Measurements from ENCODE around the gene FAM174B.

The FAM174B gene

DNA sequence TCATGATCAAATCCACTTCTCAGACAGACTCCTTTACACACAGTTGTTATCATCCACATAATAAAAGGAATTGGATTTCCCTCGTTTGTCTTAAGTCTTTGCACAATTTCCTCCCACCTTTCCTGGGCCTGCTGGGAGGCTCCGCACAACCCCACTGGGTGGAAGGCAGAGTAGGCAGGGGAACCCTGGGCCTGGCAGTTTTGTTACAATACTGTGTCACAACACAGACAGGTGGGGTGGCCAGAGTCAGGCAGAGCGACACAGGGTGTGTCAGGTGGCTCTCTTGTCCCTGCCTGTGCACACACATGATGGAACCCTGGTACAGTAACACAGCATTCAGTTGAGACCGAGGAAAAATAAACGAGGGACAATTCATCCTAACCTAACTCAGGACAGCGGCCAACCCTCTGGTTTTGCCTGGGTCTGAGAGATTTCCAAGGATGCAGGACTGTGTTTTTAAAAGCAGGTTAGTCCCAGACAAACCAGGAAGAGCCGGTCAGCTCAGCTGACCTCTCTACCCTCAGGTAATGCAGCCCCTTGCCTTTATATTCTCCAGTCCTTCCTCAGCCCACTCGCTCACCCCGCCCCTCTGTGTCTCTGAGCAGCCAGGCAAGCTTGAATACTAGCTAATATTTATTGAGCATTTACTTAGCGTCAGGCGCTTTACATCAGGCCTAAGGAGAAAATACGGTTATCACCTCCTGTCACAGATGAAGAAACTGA lies 8.8 kb upstream of the FAM174B start:
- DNase-seq = no peak

DNA sequence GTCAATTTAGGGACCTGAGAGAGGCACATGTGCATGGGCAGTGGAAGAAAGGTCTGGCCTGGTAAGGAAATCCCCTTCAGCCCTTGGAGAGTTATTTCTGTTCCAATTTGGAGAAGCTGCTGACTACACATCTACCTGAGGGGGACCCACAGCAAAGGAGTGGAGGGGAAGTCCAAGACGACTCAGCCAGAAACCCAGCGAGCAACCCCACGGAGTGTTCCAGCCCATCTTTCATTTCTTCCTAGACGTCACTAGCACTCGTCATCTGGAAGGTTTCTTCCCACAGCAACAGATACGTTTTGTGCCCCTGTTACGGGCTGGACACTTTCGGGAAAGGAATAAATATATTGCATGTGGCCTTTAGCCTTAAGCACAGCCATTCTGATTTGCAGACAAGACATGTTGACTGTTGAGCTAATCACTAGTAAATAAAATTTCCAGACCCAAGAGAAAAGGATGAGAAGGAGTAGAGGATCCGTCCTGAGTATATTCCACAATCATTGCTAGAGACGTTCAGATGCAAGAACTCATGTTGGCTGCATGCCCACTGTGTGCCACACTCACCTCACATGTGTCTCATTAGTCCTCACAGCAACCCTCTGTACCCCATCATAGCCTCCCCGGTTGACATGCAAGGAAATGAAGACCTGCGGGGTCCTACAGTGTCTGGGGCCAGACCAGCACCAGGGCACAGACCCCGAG lies 7.8 kb upstream of the FAM174B start:
- DNase-seq = no peak

DNA sequence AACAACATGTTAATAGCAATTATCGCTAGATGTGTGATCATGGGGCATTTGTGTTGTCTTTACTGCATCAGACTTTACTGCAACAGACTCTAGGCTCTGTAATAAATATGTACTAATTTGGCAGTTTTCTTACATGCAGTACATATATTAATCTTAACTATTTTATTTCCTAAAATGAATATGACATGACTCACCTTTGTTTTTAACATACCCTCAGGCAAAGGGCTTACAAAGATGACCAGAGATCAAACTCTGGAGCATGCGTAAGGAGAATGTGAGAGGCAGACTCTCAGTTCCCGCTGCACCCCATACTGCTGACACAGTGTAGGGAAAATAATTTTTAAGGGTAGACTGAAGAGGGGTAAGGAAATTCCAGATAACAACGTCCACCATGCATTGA lies 7.2 kb upstream of the FAM174B start:
- no peak for DNase-seq

DNA sequence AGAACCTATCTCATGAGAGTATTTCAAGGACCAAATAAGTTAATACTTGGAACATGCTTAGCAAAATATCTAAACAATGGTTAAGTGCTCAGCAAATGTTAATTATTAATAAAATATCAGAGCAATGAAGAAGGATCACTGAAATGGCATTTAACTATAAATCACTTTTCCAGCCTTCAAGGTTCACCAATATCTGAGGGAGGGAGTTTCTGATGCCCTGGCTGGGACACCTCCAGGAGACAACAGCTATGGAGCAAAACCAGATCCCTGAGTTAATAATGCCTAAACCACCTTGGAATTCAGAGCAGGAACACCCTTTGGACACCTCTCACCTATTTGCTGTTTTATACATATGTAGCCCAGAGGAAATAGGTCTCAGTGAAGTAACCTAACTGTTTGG lies 6.4 kb upstream of the FAM174B start:
- DNase-seq = no peak

DNA sequence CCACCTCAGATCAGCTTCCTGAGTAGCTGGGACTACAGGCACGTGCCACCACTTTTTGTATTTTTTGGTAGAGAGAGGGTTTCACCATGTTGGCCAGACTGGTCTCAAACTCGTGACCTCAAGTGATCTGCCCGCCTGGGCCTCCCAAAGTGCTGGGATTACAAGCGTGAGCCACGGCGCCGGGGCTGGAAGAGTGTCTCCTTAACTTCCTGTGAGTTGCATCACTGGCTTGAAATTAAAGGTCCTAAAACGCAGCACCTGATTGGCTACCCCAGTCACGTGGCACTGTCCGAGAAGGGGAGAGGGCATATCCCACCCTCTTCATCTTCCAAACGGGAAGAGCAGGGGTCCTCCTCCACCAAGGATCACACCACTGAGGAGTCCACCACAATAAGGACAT lies 5.5 kb upstream of the FAM174B start:
- no peak for DNase-seq

DNA sequence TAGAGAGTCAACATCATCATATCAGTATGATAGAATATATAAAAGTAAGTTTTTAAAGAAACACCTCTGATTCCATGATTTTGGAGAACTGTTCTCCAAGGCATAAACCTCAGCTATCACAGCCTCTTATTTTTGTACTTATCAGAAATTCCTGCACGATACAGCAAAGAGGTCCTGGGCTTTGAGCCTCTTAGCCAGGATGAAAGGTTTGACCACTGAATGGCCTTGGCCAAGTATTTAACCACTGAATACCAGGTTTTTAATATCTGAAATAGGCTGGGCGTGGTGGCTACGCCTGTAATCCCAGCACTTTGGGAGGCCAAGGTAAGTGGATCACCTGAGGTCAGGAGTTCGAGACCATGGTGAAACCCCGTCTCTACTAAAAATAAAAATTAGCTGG lies 1.9 kb upstream of the FAM174B start:
- DNase-seq = no peak

DNA sequence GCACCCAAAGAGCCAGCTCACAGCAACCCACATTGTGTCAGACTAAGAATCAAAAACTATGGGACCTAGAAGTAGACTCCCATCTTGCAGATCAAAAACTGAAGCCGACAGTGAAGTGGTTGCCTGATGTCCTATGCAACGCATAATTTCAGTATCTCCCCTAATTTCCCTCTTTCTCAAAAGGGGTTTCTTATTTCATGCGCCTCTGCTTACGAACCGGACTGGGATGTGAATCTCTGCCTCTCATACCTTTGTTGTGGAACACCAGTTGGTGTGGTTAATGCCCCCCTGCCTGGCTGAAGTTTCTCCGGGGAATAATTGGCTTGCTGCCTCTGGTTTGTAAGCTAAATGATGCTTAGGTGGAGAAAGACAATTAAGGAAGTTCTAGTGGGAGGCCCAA lies 514 bp upstream of the FAM174B start:
- DNase-seq = no peak

DNA sequence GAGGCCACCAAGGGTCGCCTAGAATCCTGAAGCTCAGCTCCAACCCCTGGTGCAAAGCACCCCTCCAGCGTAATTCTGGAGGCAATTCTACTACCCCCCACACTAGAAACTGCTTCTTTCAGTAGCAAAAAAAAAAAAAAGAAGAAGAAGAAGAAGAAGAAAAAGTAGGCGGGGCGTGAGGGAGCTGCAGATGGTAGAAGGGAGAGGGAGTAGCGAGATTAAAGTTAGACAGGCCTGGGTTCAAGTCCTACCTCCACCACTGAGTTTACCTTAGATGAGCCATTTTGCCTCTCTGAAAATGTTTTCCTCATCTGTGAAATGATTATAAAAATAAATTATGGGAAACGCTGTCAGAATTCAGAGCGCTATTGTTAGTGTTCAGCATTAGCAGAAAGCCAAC lies 913 bp downstream of the FAM174B start:
- DNase-seq = no peak

DNA sequence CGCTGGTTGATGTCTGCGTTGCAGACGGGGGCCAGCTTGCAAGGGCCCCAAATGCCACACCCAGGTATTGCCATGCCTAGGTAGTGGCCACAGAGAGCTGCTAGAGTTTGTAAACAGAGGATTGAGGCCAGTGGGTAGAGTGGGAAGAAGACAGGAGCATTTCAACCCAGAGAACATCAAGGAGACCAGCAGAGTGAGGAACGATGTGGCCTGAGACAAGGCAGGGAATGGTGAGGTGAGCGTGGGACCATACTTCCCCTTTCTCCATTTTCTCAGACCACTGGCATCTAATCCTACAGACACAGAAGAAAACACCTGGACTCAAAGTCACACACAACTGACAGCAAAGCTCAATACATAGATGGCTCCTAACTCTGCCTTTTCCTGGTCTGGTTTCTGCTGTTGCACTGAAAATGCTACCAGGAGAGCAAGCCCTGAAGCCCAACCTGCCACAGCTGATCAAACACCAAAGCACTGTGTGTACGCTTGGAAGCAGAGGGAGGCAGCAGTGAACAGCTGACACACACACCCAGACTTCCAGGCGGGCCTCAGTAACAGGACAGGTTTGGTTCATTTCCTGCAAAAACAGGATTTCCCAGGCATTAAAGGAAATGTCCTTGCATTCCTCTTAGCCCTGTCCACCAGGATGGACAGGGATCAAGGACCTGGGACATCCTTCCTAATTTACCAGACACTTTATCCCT lies 1.6 kb downstream of the FAM174B start:
- DNase-seq = no peak

DNA sequence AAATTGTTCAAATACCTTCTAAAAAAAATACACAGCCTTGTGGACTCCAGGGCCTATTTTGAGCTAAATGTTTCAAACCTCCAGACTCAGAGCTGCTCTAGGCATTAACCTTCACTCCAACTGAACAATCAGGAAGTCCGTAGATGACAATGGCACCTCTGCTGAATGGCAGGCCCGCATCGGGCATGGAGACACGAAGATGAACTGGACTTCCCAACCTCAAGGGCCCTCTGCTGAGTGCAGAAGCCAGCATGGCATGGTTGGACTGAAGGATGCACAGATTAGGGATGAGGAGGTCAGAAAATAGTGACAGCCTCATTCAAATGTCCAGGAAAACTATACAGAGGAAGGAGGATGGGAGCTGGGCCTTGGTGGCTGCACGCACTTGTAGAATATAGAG lies 2.2 kb downstream of the FAM174B start:
- no peak for DNase-seq

DNA sequence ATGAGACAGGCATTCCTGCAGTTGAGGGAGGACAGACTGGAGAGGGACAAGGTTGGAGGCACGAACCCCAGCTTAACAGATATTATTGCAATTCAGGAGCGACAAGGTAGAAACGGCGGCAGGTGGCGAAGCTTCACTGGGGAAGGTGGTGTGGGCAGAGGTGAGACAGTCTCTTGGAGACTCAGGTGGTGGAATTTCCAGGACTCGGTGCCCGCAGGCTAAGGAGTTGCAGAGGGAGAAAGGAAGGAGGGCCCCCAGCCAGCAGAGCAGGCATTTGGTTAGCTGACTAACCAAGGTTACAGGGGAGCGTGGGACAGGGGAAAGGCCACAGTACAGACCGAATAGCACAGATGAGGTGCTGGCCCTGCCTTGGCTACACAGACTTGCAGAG lies 3.0 kb downstream of the FAM174B start:
- DNase-seq = no peak

DNA sequence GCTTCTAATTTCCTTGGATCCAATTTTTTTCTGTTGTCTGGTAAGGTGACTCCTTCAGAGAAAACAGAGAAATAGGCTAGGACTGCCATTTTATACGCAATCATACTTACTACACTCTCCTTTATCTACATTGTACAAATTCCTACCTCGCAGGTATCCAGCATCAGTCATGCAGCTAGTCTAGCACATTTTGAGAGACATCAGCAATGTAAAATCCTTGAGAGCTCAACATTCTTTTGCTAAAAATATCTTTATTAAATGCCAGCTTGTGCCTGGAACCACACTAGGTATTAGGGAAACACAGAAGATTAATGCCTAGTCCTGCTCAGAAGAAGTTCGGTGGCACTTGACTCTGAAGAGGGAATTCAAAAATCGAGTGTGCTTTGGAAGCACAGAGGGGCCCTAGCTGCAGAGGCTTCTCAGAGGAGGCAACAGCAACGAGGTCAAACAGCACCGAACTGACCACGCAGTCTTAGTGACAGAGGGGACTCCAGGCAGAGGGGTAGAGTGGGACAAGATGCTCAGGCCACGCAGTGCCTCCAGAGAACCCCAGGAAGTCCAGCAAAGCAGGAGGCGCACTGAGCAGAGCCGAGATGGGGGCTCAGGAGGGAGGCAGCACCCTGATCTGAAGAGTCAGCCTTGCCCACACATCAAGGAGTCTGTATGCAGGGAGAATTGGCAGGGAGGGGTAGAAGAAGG lies 3.5 kb downstream of the FAM174B start:
- no peak for DNase-seq

DNA sequence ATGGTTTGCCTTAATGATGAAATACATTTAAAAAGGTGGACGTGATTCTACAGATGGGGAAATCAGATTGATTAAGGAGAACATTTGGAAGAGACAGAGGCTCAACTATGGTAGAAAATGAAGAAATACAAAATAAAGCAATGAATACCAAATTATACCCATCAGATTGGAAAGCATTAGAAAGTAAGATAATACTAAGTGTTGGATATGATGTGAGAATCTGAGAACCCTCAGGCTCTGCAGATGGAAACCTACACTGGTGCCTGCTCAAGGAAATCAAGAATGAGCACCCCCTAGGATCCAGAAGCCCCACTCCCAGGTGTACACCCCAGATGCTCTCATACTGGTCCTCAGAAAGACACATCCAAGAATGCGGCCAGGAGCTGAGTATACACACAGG lies 4.6 kb downstream of the FAM174B start:
- DNase-seq = no peak

DNA sequence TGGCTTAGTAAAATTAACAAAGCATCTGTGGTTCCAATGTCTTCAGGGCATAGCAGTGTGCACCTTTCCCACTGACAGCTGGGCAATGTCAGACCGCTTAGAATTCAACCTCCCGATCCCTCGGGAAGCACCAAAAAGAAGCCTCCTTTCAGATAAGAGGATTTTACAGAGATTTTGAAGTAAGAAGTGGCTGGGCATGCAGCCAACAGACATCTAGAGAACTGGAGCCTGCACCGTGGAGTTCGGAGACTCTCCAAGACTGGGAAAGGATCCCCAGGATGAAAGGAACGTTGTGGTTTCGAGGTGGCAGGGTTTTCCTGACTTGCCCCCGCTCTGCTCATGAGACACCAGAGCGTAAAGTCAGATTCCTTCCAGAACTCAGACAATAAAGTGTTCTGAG lies 5.3 kb downstream of the FAM174B start:
- DNase-seq = no peak

DNA sequence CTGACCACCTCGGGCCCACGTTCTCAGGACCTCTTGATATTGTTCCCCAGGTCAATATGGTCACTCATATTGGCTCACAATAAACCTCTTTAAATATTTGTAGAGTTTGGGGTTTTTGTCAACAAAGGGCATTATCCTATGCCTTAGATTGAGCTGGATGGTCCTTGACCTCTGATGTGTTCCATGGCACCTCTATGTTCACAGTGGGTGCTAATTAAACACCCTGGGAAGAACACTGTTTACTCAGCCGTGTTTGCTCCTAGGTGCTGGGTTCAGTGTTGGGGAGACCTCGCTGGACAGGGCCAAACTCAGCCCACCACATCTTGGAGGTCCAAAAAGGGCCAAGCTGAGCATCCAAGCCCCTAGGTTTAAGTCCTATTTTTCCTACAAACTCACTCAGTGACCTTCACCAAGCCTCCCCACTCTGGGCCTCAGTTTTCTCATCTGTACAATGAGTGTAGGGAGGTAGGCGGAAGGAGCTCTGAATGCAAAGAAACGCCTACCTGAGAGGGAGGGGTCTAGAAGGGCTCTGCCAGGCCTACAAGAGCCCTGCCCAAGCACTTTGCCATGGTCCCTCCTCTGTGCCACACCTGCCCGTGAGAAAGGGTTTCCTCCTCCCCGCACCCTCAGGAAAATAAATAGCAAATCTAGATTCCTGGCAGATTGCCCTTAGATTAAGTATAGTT lies 7.2 kb downstream of the FAM174B start:
- DNase-seq = no peak

DNA sequence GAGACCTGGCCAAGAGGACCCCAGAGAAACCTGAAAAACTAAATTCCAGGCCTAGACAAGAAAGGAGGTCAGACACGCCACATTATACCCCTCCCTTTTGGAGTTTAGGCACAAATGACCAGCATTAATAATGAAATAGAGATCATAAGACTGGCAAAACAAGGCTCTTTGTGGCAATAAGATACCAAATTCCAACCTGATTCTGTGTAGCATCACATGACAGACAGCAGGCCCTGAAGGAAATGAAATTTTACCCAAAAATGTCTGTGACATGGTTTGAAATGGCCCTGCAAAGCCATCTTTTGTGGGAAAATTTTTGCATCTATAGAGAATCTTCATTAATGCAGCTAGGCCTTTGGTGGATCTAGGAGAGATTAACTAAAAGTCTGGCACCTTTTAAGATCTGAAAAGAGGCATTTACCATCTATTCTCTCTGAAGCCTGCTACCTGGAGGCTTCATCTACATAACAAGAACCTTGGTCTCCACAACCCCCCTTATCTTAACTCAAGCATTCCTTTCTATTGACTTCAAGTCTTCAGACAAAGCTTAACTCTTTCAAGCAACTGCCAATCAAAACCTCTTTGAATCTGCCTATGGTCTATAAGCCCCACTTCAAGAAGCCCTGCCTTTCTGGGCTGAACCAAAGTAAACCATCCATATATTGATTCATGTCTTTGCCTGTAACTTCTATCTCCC lies 8.0 kb downstream of the FAM174B start:
- DNase-seq = no peak

DNA sequence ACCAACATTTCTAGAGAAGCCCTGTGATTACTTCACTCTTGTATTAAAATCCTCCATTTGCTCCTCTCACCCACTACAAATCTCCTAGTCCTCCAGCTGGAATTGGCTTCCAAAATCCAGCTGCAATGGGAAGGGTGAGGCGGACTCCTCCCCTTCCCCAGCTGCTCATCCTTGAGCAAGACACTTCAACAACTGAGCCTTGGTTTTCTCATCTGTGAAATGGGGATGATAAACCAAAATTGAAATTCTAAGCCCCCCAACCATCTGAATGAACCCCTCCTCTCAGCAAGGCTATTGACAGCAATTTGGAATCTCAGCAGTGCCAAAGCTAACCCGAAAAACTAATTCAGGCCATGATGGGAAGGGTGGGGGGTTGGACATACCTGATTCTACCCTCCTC lies 9.4 kb downstream of the FAM174B start:
- DNase-seq = no peak

DNA sequence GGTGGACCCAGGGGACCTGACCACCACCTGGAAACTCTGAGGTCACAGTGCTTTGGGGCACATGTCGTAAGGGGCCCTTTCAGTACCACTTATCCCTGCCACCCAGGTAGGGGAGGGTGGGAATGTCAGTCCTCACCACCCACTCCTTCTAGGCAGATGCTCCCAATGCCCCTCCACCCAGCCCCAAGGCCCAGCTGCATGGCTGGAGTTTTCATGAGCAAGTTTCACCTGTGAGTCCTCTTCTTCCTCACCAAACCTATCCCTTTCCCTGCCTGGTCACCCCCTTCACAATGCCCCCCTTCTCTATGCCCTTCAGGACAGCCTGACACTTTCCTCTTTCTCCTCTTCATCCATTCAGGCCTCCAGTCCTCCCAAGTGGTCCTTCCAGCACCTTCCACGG lies 9.8 kb downstream of the FAM174B start:
- DNase-seq = no peak

DNA sequence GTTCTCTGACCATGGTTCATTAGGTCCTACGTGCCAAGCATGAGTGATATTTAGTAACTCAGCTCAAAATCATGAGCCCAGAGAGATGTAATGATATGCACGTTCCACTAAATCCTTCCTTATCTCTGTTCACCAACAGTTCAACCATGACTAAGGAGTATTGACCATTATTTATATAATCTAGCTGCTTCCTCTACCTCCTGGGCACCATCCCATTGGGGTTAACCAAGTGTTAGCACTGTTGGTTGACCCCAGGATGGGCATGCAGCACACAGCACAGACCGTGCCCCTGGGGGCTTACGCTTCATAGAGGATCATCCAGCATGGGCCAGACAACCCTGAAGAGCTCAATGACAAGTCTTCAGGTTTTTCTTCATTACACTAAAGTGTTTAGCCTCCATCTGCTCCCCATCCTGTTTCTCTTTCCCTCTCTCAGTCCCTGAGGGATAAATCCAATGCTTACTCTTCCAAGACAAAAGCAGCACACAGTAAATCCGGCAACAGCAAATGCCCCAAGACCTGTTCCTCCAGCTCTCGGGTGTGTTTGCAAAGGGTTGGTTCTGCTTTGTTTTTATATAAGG lies 10.4 kb downstream of the FAM174B start:
- no peak for DNase-seq

DNA sequence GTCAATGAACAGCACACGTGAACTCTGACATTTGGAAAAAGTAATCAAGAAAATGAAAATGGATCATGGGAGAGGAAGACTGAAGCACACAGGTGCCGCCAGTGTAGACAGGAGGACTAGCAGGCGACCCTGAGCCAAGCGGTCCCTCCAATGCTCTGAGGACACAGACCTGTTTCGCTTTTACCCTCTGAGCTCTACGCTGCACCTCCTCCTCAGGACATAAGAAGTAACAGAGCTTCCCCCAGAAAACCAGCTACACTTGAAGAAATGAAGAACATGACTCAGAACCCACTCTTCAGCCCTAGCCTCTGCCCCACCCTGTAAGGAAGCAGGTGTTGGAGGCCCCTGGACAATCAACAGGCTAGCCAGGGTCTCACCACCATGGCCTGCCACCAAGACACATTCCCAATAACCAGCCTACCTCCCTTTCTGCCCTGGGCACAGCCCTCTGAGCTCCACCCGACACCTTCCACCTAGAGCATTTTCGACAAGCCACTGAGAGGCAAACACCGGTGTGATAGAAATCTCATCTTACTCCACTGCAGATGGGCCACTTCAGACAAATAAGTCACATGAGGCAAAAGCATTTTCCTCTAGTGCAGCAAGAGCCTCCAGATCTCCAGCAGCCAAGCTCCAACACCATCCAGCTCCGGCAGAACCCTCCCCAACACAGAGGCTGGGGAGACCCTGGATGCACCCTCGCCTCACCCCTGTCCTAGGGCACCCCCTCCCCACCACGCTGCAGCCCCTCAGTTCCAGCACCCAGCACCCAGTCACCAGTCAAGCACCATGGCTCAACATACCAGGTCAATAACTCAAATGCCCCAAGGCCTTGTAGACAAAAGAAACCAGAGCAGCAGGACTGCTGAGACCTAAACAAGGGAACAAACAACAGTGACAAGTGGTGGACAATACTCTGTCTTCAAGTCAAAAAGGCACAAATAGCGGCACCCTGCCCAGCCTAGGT lies 11.4 kb downstream of the FAM174B start:
- no peak for DNase-seq
